HG03457 (cell line): ENCODE measurements around the gene ZNF726.
"Not testable (repeated sequence)": the region's sequence is repeated elsewhere in the genome, so short reads cannot be mapped to it uniquely, and the experiment has no call there.

Experiments
- ATAC-seq: cut with Tn5 transposase; IDR thresholded peaks from one replicate; pipeline ENCODE4 v1.9.1; 2021; ENCODE audit warnings: moderate number of reproducible peaks; ENCODE audit not compliant: unreplicated experiment

The ZNF726 gene

GRCh38 chr19:23937031-23937430, 22.3 kb downstream of the ZNF726 start:
- not testable (repeated sequence) for ATAC-seq

GRCh38 chr19:23943411-23943810, 28.7 kb downstream of the ZNF726 start:
- ATAC-seq: no peak

- ATAC-seq: no peak
These were observed 31.9 kb downstream of the ZNF726 start for GRCh38 chr19:23946569-23946968.

GRCh38 chr19:23949611-23950010, 34.9 kb downstream of the ZNF726 start:
- no peak for ATAC-seq

- ATAC-seq: no peak
These were observed 41.4 kb downstream of the ZNF726 start for GRCh38 chr19:23956051-23956450.

- ATAC-seq: no peak
These were observed 43.1 kb downstream of the ZNF726 start for GRCh38 chr19:23957660-23958281.

GRCh38 chr19:23963396-23963795, 48.7 kb downstream of the ZNF726 start:
- not testable (repeated sequence) for ATAC-seq

- not testable (repeated sequence) for ATAC-seq
These were observed 49.2 kb downstream of the ZNF726 start for GRCh38 chr19:23963881-23964280.

GRCh38 chr19:23964334-23964733, 49.6 kb downstream of the ZNF726 start:
- not testable (repeated sequence) for ATAC-seq

GRCh38 chr19:23969630-23970029, 54.9 kb downstream of the ZNF726 start:
- ATAC-seq: no peak

GRCh38 chr19:23971598-23971997, 56.9 kb downstream of the ZNF726 start:
- ATAC-seq: no peak

GRCh38 chr19:23972161-23972560, 57.5 kb downstream of the ZNF726 start:
- no peak for ATAC-seq

GRCh38 chr19:23974941-23975340, 60.3 kb downstream of the ZNF726 start:
- no peak for ATAC-seq

GRCh38 chr19:23976631-23977030, 61.9 kb downstream of the ZNF726 start:
- ATAC-seq: not testable (repeated sequence)

- not testable (repeated sequence) for ATAC-seq
These were observed 62.6 kb downstream of the ZNF726 start for GRCh38 chr19:23977256-23977655.

- ATAC-seq: no peak
These were observed 63.4 kb downstream of the ZNF726 start for GRCh38 chr19:23978068-23978467.

GRCh38 chr19:23980805-23981204, 66.1 kb downstream of the ZNF726 start:
- no peak for ATAC-seq

- ATAC-seq: no peak
These were observed 67.2 kb downstream of the ZNF726 start for GRCh38 chr19:23981863-23982262.

GRCh38 chr19:23983406-23983805, 68.7 kb downstream of the ZNF726 start:
- ATAC-seq: no peak
